NCI-H2029 treated with DMSO at 0.1 percent for 48 hours (cell line): ENCODE measurements around the gene SAP130.

Experiments used
- DNase-seq: peaks from one replicate; lab custom pipeline; 2025; lab: John Stamatoyannopoulos, UW

The SAP130 gene

GRCh38 chr2:127893494-127893893 lies 134.4 kb downstream of the SAP130 start:
- DNase-seq = no peak

- DNase-seq = no peak
Observed at GRCh38 chr2:127893033-127893432, 134.8 kb downstream of the SAP130 start.

GRCh38 chr2:127891811-127892210 lies 136.0 kb downstream of the SAP130 start:
- no peak for DNase-seq
